ENCODE data around the gene CCM2.

CCM2 gene

GRCh38 chr7:45054442-45054841 is 54.4 kb downstream of the CCM2 start:
- TF ChIP-seq POLR2AphosphoS5 (IDR thresholded peaks at IDR 0.05; ENCODE audit: low read depth, low read length) = no peak
- no peak for TF ChIP-seq REST (IDR thresholded peaks at IDR 0.05; ENCODE audit: insufficient read depth in 1 of 2, low read depth in 2 of 2, low read length in 2 of 2)
- TF ChIP-seq TAF1 (IDR thresholded peaks at IDR 0.05; ENCODE audit: borderline replicate concordance, insufficient read depth, low read length) = no peak
- no peak for TF ChIP-seq FOXP2 (optimal IDR thresholded peaks at IDR 0.05; ENCODE audit: borderline replicate concordance, extremely low read depth, extremely low read length, insufficient read depth)
- TF ChIP-seq SIN3A (IDR thresholded peaks at IDR 0.05; ENCODE audit: borderline replicate concordance, insufficient read depth, low read length) = no peak

DNA sequence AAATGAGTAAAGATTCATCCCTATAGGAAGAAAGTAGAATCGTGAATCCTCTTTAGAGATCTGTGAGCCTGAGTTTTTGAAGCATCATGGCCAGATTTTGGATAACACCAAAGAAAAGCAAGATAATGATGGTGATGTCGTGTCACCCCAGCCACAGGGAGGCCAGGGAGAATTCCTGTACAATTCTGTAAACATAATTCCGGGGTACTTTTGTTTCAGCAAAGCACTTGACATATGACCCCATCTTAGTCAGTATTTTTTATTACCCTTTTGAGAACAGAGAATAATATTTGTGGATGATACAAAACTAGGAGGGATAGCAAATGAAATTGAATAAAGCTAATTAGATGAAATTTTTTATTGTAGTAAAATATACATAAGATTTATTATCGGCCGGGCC is 55.0 kb downstream of the CCM2 start:
- TF ChIP-seq TAF1 (IDR thresholded peaks at IDR 0.05; ENCODE audit: borderline replicate concordance, insufficient read depth, low read length) (no peak), REST (IDR thresholded peaks at IDR 0.05; ENCODE audit: insufficient read depth in 1 of 2, low read depth in 2 of 2, low read length in 2 of 2) (no peak), SIN3A (IDR thresholded peaks at IDR 0.05; ENCODE audit: borderline replicate concordance, insufficient read depth, low read length) (no peak), POLR2AphosphoS5 (IDR thresholded peaks at IDR 0.05; ENCODE audit: low read depth, low read length) (no peak), FOXP2 (optimal IDR thresholded peaks at IDR 0.05; ENCODE audit: borderline replicate concordance, extremely low read depth, extremely low read length, insufficient read depth) (no peak)

DNA sequence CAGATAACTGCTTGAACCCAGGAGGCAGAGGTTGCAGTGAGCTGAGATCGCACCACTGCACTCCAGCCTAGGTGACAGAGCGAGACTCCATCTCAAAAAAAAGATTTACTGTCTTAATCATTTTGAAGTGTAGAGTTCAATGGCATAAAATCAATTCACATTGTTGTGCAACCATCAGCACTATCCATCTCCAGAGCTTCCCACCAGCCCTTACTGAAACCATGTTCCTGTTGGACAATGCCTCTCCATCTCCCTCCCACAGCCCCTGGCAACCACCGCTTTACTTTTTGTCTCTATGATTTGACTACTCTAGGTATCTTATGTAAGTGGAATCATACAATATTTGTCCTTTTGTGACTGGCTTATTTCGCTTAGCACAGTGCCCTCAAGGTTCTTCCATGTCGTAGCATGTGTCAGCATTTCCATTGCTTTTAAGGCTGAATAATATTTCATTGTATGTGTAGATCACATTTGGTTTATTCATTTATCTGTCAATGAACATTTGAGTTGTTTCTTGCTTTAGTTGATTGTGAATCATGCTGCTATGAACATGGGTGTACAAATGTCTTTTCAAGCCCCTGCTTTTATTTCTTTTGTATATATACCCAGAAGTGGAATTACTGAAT is 55.7 kb downstream of the CCM2 start:
- TF ChIP-seq SIN3A (IDR thresholded peaks at IDR 0.05; ENCODE audit: borderline replicate concordance, insufficient read depth, low read length) (no peak), POLR2AphosphoS5 (IDR thresholded peaks at IDR 0.05; ENCODE audit: low read depth, low read length) (no peak), FOXP2 (optimal IDR thresholded peaks at IDR 0.05; ENCODE audit: borderline replicate concordance, extremely low read depth, extremely low read length, insufficient read depth) (no peak), REST (IDR thresholded peaks at IDR 0.05; ENCODE audit: insufficient read depth in 1 of 2, low read depth in 2 of 2, low read length in 2 of 2) (no peak), TAF1 (IDR thresholded peaks at IDR 0.05; ENCODE audit: borderline replicate concordance, insufficient read depth, low read length) (no peak)

- TF ChIP-seq POLR2AphosphoS5 (IDR thresholded peaks at IDR 0.05; ENCODE audit: low read depth, low read length) = no peak
These were observed 57.9 kb downstream of the CCM2 start for GRCh38 chr7:45057878-45058277.

GRCh38 chr7:45060295-45060694 is 60.3 kb downstream of the CCM2 start:
- TF ChIP-seq FOXP2 (optimal IDR thresholded peaks at IDR 0.05; ENCODE audit: borderline replicate concordance, extremely low read depth, extremely low read length, insufficient read depth) (no peak), TAF1 (IDR thresholded peaks at IDR 0.05; ENCODE audit: borderline replicate concordance, insufficient read depth, low read length) (no peak), SIN3A (IDR thresholded peaks at IDR 0.05; ENCODE audit: borderline replicate concordance, insufficient read depth, low read length) (no peak), REST (IDR thresholded peaks at IDR 0.05; ENCODE audit: insufficient read depth in 1 of 2, low read depth in 2 of 2, low read length in 2 of 2) (no peak), POLR2AphosphoS5 (IDR thresholded peaks at IDR 0.05; ENCODE audit: low read depth, low read length) (no peak)

Measured in PFSK-1 (cell line).